ENCODE data around the gene MTA2.
"Not testable (repeated sequence)": the region's sequence is repeated elsewhere in the genome, so short reads cannot be mapped to it uniquely, and the experiment has no call there.

MTA2 gene

DNA sequence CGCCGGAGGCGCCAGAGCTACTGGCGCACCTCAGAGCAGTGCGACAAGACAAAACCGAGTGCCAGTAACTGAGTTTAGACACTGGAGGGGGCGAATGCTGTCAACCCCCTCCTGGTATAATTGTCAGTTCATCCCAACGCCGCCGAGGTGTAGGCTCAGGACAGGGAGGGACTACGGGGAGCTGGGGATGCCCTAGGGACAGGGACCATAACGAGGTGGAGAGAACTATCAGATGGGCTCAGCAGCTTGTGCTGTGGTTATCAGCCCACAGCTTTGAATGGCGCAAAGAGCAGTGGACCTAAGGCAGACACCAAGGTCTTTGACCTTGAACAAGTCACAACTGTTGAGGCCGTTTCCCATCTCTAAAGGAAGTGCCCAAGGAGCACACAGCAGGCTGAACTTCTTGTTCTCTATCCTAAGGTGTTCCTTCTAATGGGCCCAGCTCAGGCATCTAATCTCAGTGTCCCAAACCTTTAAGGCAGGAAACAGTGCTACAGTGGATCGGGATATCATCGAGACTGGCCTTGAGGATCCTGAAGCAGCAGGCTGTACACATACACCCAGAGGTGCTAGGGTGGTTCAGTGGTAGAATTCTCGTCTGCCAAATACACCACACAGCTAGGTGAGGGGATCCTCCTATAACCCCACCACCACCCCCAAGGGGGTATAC is 9.4 kb downstream of the MTA2 start:
- no peak for DNase-seq

- peak; percentile 98 for DNase-seq
Measured at GRCh38 chr11:62591448-62592145, 10.1 kb downstream of the MTA2 start, which contains the start of gene TUT1. Gene TUT1, minus strand, starts transcription at chr11:62591523. Its CDS starts 38 bp downstream, at chr11:62591485.

DNA sequence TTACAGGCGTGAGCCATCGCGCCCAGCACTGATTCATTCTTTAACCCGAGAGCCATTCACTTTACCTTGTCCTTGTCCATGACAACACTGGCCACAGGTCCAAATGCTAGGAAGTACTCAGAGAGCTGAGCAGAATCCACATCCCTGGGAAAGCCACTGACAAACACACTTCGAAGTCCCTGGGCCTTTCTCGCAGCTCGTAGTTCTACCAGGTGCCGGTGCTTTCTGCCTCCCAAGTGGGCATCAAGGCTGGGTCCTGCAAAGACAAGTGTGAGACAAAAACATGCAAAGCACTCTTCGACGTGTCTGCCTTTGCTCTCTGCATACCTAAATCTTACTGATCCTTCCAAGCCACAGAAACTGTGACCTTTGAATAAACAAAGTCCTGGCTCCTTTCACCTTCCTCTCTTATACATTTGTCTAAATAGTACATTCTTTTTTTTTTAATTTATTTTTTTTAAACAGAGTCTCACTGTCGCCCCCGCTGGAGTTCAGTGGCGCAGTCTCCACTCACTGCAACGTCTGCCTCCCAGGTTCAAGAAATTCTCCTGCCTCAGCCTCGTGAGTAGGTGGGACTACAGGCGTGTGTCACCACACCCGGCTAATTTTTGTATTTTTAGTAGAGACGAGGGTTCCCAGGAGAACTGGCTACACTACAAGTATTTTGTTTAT is 12.6 kb downstream of the MTA2 start:
- DNase-seq = no peak

GRCh38 chr11:62585356-62585755 is 16.3 kb downstream of the MTA2 start:
- not testable (repeated sequence) for DNase-seq

DNA sequence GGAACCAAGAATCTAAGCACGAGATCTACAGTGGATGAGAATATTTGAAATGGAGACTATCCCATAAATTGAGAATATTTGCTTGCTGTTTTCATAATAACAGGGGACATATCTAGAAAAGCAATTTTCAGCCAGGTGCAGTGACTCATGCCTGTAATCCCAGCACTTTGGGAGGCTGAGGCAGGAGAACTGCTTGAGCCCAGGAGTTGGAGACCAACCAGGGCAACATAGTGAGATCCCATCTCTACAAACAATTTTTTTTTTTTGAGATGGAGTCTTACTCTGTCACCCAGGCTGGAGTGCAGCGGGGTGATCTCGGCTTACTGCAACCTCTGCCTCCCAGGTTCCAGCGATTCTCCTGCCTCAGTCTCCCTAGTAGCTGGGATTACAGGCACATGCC is 19.9 kb downstream of the MTA2 start:
- DNase-seq = not testable (repeated sequence)

DNA sequence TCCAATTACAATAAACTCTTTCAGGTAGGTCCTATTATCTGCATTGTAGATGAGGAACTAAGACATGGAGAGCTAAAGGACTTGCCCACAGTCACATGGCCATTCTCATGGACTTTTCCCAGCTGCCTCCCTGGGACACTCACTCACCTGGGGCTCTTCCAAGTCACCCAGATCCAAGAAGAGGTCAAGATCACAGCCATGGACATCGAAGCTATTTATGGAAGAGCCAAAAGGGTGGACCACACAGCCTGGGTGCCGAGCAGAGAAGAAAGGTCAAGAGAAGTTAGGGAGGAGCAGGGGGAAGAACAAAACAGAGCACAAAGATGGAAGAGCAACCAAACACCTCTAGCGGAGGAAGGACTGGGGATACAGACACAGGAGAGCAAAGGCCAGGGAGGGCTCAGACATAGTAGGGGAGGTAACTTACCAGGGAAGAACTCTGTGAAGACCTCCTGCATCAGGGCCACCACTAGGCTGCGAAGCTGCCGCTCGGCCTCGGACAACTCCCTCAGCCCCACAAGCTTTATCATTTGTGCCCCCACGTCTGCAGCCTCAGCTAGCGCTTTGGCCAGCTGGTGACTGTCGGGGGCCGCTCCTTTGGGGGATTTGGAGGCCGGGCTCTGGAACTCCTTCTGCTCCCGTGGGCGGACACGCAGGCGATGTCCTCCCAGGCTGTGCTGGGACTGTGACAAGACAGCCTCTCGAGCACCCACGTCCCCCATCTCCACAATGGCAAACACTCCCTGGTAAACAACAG is 20.5 kb downstream of the MTA2 start:
- DNase-seq = no peak

DNA sequence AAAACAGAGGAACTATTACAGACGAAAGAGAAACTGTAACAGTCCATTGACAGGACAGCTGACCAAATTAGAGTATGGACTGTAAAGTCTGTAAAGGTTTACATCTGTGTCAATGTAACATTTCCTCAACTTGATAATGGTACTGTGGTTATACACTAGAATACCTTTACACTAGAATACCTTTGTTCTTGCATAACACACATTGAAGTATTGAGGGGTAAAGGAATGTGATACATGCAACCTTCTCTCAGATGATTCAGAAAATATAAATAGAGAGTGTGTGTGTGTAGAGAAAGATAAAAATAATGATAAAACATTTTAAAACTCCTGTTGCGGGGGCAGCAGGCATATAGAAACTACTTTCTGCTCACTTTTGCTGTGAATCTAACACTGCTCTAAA is 22.4 kb downstream of the MTA2 start:
- DNase-seq = no peak

GRCh38 chr11:62578541-62578940 is 23.1 kb downstream of the MTA2 start:
- no peak for DNase-seq

- no peak for DNase-seq
Measured at GRCh38 chr11:62577046-62577714, 24.5 kb downstream of the MTA2 start.

DNA sequence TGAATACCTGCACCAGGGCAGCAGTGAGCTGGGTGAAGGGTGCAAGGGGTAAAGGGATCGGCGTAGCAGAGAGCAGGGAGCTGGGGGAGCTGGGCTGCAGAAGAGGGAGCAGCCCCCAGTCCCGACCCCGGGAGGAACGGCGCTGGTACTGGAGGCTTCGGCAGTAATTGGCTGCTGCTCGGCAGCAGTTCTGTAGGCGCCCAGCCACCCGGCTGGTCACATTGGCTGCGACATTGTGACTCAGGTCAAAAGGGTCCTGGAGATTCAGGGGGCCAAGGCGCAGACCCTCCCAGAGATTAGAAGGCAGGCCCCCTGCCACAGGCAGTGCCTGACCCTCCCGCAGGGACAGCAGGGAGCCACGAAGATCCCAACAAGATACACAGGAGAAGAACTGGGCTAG is 25.8 kb downstream of the MTA2 start:
- DNase-seq = no peak

DNA sequence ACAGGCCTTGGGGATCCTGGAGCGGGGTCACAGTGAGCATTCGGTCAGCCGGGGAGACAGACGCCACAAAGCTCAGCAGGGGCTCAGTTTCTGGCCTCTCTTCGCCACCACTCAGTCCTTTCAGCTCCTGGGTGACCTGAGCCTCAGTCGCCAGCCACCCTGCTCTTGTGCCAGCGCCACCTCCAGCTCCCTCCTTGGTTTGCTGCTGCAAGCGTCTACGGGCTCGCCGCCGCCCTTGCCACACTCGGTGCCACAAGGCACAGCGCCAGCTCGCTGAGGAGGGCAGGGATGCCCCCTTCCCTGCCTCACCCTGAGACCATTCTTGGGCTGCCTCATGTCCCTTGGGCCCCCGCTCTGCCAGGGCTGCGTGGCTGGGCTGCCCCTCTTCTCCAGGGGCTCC is 26.5 kb downstream of the MTA2 start:
- no peak for DNase-seq

- DNase-seq = no peak
Measured at GRCh38 chr11:62574363-62575071, 27.1 kb downstream of the MTA2 start.

- peak; percentile 98 for DNase-seq
Measured at GRCh38 chr11:62573592-62574362, 27.9 kb downstream of the MTA2 start, which contains the start of gene EEF1G. Gene EEF1G, minus strand, starts transcription at chr11:62573891. Its CDS starts 49 bp downstream, at chr11:62573842.

DNA sequence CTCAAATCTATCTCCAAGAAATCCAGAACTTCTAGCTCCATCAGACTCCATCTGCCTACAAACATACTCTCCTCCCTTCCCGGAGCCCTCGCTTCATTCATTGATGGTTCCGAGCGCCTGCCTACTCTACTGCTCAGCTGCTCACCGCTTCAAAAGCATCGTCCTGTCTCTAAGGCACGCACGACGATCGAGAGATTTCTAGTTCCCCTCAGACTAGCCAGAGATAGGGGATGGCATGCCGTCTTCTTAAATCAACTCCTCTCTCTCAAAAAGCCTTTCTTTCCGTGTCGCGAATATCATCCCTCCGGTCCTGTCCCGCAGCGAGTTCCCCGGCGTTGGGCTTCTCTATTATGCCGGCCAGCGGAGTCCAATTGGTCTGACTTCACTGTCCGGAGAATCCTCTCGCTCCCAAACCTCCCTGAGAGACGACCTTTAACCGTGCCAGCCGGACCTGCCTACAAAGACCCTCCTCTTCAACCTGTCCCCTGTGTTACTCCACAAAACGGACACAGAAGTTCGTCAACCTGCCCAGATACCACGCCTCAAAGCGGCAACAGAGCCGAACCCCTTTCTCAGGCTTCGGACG is 28.6 kb downstream of the MTA2 start:
- no peak for DNase-seq

DNA sequence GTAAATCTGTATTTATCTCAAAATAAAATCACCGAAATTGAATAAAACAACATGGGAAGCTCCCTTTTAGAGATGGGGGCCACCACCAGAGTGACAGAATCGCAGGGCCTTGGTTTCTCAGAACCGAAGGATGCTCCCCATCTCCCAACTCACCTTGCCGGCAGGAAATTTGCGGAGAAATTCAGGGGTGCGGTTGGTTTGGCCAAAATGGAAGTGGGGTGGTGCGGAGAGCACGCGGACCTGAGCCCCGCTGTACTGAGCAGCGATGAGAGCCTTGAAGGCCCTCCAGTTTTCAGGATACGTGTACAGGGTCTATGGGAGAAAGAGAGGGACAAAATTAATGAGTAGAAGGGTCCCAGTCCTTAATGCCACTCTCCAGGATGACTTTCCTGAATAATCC is 29.2 kb downstream of the MTA2 start:
- no peak for DNase-seq

GRCh38 chr11:62571493-62571892 is 30.2 kb downstream of the MTA2 start:
- DNase-seq = not testable (repeated sequence)

DNA sequence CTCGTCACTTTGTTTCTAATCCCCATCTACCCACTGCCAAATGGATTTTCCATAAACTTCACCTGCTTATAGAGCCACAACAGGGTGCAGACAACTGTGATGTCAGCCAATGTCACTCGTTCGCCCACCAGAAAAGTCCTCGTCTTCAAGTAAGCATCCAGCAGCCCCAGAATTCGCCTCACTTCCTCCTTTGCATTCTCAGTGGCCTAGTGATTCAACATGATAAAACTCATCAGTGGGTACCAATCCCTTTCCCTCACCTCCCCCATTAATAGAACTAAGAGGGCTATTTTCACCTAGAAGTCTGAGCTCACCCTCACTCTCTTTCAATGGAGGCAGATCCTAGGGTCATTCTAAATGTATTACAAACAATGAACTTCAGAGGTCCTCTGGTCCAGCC is 30.8 kb downstream of the MTA2 start:
- not testable (repeated sequence) for DNase-seq

DNA sequence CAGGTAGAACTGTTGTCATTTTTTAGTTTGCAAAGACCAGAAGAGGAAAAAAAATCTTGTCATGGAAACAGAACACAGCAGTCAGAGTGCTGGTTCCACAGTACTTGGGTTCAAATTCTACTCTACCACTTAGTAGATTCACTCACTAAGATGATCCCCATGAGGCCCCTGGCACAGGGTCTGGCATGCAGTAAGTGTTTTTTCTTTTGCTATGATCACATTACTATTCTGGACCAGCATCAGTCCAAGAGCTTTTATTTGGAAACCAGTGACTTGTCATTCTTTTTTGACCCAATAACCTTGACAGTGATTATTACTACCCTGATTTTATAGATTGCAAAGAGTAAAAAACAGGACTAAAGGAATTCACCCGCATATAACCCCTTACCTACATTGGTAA is 32.1 kb downstream of the MTA2 start:
- DNase-seq = no peak

DNA sequence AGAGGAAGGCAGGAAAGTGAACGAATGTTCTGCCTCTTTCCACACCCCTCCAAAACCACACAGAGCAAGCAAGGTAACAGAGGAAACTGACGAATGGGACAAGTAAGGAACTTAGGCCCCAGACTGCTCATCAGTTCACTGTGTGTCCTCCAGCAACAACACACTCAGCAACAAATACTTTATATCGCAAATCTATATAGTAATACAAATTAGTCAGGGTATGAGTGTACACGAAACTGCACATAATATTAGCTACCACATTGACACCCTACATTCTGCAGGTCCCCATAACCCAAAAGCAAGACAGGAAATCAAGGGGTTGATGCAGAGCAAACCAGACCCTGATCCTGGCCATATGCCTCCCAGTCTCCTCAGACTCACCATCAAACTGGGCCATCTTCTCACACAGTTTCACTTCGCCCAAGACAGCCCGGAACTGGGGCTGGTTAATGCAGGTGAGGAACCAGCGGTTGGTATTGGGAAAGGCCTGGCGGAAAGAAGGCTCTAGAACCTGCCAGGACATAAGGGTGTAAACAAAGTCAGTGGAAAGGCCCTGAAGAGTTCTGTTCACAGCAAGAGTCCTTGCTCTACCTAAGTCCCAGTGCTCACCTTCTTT is 34.5 kb downstream of the MTA2 start:
- no peak for DNase-seq

DNA sequence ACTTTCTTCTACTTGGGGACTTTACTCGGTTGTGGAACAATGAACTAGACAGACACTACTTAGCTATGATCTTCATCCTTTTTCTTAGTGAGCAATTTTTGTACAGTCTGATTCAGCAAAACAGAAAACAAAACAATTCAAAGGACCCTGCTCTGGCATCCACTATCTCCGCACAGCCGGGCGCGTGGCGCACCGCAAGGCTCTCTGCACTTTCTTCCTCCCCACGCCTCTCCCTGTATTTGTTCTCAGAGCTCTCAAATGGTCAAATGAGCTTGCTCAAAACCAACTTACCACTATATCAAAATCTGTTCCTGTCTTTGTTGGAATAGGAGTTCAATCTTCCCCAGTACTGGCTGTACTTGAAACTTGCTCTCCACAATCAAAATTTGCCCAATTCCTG is 35.4 kb downstream of the MTA2 start:
- DNase-seq = no peak

Data from NCI-H1694 (cell line).